Activated CD8-positive, alpha-beta memory T cell treated with anti-CD3 and anti-CD28 coated beads for 48 hours (primary cell): ENCODE results near the gene DERA.
"Not testable (repeated sequence)": the region's sequence is repeated elsewhere in the genome, so short reads cannot be mapped to it uniquely, and the experiment has no call there.

Source experiments
- DNase-seq, 3 experiments: peaks; one replicate each; pipeline ENCODE4 v3.0.0-alpha.2; 2020; ENCODE audit warnings: low read depth in 2 of 3, low spot score in 2 of 3

The DERA gene

GRCh38 chr12:15904378-15904920, 6.7 kb upstream of the DERA start:
- DNase-seq, result no peak

- DNase-seq, result no peak
Observed at GRCh38 chr12:15910468-15910863, 666 bp upstream of the DERA start.

DNA sequence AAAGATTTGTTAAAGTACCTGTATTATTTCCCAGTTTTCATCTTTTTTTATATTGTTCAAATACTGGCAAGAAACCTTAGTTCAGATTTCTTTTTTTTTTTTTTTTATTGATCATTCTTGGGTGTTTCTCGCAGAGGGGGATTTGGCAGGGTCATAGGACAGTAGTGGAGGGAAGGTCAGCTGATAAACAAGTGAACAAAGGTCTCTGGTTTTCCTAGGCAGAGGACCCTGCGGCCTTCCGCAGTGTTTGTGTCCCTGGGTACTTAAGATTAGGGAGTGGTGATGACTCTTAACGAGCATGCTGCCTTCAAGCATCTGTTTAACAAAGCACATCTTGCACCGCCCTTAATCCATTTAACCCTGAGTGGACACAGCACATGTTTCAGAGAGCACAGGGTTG, 799 bp downstream of the DERA start:
- DNase-seq, result not testable (repeated sequence)

DNA sequence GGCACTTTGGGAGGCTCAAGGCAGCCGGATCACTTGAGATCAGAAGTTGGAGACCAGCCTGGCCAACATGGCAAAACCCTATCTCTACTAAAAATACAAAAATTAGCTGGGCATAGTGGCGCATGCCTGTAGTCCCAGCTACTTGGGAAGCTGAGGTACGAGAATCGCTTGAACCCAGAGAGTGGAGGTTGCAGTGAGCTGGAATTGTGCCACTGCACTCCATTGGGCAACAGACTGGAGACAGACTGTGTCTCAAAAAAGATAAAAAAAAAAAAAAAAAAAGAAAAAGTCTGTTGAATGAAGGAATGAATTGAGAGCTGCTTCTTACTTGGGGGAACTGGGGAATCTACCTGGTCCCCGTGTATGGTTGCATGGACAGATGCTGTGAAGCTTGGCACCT, 3.0 kb downstream of the DERA start:
- not testable (repeated sequence) for DNase-seq

GRCh38 chr12:15918066-15918465, 6.9 kb downstream of the DERA start:
- DNase-seq, result no peak

DNA sequence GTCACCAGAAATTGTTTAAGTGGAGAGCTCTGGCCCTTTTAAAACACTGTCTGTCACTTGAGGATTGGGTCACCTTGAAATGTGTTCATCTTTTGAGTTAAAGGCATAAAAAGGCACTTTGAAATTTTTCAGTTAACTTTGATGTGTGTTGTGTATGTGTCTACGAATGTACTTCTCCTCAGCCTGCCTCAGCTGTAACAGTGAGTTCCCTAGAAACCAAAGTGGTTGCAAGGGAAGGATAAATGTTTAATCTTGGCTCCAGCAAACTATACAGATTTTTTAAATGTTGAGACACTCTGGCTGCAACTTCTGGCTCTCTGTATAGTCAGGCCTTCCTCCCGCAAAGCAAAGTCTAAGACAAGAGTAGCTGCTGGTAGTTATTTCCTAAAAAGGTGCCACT, 8.3 kb downstream of the DERA start:
- DNase-seq, result no peak

- no peak for DNase-seq
Observed at GRCh38 chr12:15924956-15925355, 13.8 kb downstream of the DERA start.

- no peak for DNase-seq
Observed at GRCh38 chr12:15928346-15928745, 17.2 kb downstream of the DERA start.

DNA sequence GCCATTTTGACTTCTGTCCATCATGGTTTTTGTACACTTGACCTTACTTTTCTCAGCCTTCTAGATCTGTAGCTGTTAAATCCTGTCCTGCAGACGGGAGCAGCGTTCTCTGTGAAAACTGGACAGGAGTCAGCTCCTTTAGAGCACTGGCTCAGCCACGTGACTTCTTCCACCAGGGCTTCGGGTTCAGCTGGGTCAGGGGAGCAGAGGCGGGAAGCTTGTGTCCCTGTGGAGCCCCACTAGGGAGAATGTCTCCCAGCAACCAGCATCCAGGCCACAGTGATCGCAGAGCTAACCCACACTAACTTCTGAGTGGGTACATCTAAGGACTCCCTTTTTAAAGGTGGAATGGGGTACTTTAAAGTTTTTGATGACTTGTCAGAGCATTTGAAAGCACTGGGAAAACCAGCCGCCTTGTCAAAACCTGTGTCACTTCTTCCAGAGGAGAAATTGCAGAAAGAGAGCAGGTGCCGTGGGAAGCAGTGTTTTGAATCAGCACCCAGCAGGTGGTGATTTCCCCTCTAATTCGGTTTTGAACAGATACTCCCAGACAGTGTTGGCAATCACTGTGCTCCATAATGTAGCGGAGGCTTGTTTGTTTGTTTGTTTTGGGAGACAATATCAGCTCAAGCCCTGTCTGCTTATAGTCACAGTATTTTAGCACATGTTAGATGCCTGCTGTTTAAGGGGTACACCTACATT, 17.9 kb downstream of the DERA start:
- no peak for DNase-seq

DNA sequence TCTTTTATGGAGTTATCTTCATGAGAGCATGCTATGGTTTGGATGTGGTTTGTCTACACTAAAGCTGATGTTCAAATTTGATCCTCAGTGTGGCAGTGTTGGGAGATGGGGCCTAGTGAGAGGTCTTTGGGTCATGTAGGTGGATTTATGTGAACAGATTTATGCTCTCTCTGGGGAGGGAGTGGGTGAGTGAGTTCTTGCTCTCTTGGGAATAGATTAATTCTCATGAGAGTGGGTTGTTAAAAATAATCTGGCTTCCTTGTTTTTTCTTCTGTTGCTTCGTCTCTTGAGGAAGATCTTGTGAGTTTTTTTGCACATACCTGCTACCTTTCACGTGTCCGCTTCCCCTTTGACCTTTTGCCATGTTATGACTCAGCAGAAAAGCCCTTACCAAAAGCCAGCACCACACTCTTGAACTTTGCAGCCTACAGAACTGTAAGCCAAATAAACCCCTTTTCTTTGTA, 20.5 kb downstream of the DERA start:
- no peak for DNase-seq

DNA sequence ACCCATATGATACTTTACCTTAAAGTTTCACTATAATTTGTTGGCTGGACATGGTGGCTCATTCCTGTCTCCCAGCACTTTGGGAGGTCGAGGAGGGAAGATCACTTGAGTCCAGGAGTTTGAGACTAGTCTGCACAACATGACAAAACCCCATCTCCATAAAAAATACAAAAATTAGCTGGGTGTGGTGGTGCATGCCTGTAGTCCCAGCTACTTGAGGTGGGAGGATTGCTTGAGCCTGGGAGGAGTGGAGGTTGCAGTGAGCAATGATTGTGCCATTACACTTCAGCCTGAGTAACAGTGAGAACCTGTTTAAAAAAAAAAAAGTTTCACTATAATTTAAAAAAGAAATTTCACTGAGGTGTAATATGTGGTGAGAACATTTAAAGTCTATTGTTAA, 21.2 kb downstream of the DERA start:
- no peak for DNase-seq

DNA sequence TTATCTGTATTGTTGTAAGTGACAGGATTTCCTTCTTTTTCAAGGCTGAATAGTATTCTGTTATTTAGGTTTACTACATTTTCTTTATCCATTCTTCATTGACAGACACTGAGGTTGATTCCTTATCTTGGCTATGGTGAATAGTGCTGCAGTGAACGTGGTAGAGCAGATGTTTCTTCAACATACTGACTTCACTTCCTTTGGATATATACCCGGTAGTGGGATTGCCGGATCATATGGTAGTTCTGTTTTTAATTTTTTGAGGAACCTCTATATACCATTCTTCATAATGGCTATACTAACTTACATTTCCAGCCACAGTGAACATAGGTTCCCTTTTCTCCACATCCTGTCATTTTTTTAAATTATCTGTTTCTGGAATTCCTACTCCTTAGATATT, 21.8 kb downstream of the DERA start:
- no peak for DNase-seq

GRCh38 chr12:15933751-15934150, 22.6 kb downstream of the DERA start:
- DNase-seq, result no peak

- no peak for DNase-seq
Observed at GRCh38 chr12:15936751-15937150, 25.6 kb downstream of the DERA start.

- no peak for DNase-seq
Observed at GRCh38 chr12:15937902-15938301, 26.8 kb downstream of the DERA start.

GRCh38 chr12:15939111-15939510, 28.0 kb downstream of the DERA start:
- no peak for DNase-seq

DNA sequence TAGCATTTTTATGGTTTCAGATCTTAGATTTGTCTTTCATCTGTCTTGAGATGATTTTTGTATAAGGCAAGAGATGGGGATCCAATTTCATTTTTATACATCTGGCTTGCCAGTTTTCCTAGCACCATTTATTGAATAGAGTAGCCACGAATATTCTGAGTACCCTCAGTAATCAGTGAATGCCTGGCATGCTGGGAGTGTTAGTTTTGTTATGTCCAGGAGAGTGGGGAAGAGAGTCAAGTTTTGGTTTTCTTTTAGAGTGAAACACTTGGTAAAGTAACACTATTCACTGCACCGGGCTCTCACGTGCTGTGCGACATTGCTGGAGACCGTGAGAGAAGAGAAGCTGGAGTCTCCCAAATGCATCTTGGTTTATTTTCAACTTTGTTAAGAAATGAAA, 31.3 kb downstream of the DERA start:
- DNase-seq, result no peak

GRCh38 chr12:15943519-15943918, 32.4 kb downstream of the DERA start:
- DNase-seq, result not testable (repeated sequence)

DNA sequence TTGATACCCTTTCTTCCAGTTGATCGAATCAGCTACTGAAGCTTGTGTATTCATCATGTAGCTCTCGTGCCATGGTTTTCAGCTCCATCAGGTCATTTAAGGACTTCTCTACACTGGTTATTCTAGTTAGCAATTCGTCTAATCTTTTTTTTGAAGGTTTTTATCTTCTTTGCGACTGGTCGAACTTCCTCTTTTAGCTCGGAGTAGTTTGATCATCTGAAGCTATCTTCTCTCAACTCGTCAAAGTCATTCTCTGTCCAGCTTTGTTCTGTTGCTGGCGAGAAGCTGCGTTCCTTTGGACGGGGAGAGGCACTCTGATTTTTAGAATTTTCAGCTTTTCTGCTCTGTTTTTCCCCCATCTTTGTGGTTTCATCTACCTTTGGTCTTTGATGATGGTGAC, 37.3 kb downstream of the DERA start:
- not testable (repeated sequence) for DNase-seq

DNA sequence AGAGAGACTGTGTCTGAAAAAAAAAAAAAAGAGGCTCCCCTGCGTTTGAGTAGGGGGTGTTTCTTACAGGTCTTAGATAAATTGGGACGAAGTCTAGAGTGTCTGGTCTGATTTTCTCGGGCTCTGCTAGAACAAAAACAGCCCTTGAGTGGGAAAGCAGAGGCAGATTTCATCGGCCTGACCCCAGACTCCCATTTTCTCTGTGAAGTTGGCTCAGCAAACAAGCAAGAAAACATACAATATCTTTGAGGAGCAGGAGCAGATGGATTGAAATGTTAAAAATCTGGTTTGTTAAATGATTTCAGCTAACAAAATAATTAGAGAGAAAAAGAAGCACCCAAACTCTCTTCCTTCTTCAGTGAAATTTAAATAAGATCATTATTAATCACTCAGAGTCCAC, 44.1 kb downstream of the DERA start:
- no peak for DNase-seq

- no peak for DNase-seq
Observed at GRCh38 chr12:15956010-15956409, 44.9 kb downstream of the DERA start.

DNA sequence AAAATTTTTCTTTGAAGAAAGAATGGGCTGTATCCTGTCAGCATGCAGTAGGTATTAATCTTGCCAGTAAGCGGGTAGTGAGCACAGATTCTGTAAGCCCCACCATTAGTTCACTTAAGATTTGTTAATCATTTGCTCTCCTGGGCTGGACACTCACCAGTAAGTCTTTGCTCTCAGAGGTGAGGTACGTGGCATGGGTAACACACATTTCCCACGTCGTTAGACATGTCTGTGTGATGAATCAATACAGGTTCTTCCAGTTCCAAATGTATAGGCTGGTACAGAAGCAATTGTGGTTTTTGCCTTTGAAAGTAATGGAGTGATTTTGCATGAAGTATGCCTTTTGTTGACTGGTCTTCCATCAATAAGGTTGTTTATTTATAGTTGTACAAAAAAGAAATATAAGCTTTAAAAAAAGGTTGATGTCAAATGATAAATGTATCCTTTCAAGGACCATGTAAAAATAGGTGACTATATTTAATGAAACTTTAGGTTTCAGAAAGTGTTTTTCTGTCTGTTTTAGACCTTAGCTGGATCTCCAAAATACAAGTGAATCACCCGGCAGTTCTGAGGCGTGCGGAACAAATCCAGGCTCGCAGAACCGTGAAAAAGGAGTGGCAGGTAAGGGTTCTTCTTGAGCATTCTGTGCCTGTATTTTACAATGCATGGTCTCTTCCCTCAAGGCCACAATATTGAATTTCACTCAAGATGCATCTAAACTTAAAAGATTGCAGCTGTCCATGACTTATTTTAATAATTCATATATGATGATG, 45.5 kb downstream of the DERA start:
- no peak for DNase-seq
